PC-3 (cell line): Measurements from ENCODE around the gene WNK1.

ENCODE experiments used
- CTCF ChIP-seq: fragments of 300-600 bp; sonication (generic); conservative IDR thresholded peaks from 2 replicates; pipeline ENCODE4 v1.5.1; 2017; ENCODE audit warnings: antibody characterized with exemption, low read depth, mild to moderate bottlenecking, low read length
- EZH2 ChIP-seq: fragments of 300-600 bp; sonication (generic); IDR thresholded peaks from one replicate; pipeline ENCODE4 v1.6.1; 2017; ENCODE audit warnings: antibody characterized with exemption, mild to moderate bottlenecking, low read length; ENCODE audit not compliant: unreplicated experiment

- TF ChIP-seq CTCF (no peak), EZH2 (no peak)
These were observed 202.4 kb downstream of the WNK1 start for GRCh38 chr12:954741-955140.
